Stimulated activated CD4-positive, alpha-beta T cell treated with anti-CD3 and anti-CD28 coated beads, Interleukin-1b, Interleukin-23, amount 100 ng/mL, for 48 hours (primary cell): Measurements from ENCODE around the gene AQP7.
"Not testable (repeated sequence)": the region's sequence is repeated elsewhere in the genome, so short reads cannot be mapped to it uniquely, and the experiment has no call there.

Experiments used
- DNase-seq: peaks from one replicate; pipeline ENCODE4 v3.0.0-alpha.2; 2020

AQP7 gene

GRCh38 chr9:33366979-33367480 is 35.3 kb downstream of the AQP7 start:
- no peak for DNase-seq

- not testable (repeated sequence) for DNase-seq
Measured at GRCh38 chr9:33364814-33365213, 37.6 kb downstream of the AQP7 start.

DNA sequence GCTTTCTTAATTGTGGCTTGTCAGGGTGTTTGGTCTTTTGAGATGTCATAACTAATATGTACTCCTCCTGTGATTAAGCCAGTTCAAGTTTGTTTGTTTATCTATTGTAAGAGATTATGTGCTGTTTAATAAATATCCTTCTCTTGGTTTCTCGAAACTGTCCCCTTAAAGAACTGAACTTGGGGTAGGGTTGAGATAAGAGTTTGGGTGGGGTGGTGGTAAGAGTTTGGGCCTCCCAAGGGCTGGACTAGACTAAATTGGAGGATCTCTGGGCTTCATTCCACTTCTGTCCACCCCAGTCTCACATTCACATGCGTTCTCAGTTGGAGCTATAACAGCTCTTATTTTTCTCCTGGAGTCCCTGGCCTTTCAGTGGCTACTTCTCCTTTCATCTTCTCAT is 38.2 kb downstream of the AQP7 start:
- no peak for DNase-seq

- DNase-seq: not testable (repeated sequence)
Measured at GRCh38 chr9:33358641-33359040, 43.7 kb downstream of the AQP7 start.

DNA sequence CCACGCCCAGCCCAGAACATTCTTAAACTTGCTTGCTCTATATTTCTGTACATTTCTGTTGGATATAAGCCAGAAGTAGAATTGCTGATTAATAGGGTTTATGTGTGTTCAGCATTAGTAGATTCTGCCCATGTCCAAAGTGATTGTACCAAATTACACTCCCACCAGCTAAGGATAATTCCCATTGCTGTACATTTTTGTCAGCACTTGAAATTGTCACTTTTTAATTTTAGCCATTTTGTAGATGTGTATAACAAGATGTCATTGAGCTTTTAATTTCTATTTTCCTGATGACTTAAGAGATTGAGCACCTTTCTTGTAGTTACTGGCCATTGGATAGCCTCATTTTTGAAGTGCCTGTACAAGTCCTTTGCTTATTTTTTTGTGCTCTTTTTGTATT is 46.4 kb downstream of the AQP7 start:
- DNase-seq: no peak

DNA sequence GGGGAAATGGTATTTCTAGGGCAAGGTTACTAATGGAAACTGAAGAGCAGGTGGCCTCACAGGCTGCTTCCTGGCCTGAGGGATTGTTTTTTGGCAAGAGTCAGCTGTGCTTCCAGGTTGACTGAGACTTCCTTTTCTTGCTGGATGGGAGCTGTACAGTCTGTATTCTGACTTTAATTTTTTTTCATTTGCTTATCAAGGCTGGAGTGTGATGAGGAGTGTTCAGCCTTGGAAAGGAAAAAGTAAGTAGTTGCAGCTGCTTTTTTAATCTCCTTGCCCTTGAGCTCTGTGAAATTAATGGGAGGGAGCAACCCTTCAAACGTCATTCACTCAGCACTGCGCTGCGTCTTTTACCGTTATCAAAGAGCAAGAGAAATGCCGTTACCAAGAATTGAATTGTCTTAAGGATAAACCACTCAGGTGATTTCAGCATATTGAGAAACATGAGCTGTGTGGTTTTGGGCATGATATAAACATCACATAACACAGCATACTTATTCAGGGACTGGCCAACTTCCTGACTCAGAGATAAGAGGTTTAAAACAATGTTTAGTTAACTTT is 47.6 kb downstream of the AQP7 start:
- DNase-seq: no peak

DNA sequence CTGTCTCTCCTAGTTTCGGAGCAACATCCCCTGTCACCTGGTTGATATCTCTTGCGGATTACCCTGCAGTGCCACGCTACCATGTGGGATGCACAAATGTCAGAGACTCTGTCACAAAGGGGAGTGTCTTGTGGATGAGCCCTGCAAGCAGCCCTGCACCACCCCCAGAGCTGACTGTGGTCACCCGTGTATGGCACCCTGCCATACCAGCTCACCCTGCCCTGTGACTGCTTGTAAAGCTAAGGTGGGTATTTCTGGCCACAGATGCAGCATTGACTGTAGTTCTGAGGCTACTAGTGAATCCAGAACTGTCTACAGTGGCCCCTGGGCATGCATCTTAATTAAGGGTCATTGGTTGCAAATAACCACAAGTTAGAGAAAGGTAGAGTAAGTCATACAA is 50.8 kb downstream of the AQP7 start:
- no peak for DNase-seq

- DNase-seq: no peak
Measured at GRCh38 chr9:33350310-33350709, 52.1 kb downstream of the AQP7 start.

GRCh38 chr9:33349743-33350142 is 52.6 kb downstream of the AQP7 start:
- no peak for DNase-seq

- no peak for DNase-seq
Measured at GRCh38 chr9:33348998-33349397, 53.4 kb downstream of the AQP7 start.

DNA sequence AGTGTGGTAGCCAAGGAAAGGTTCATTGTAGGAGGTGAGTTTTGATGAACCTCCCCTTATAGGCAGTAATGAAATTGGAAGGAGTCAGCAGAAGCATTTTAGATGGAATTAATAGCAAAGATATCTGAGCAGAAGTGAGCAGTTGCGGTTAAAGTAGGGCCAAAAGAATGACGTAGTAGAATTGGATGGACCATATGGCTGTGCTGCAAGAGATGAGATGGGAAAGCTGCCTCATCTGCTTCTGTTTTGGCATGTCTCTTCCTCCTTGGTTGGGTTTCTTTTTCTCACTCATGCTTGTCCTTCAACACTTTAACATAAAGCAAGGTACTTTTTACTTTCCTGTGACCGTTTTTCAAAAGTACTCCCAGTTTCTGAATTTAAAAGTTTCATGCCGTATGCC is 55.8 kb downstream of the AQP7 start:
- DNase-seq: no peak

GRCh38 chr9:33344145-33344544 is 58.2 kb downstream of the AQP7 start:
- DNase-seq: no peak

- DNase-seq: no peak
Measured at GRCh38 chr9:33341182-33341581, 61.2 kb downstream of the AQP7 start.

DNA sequence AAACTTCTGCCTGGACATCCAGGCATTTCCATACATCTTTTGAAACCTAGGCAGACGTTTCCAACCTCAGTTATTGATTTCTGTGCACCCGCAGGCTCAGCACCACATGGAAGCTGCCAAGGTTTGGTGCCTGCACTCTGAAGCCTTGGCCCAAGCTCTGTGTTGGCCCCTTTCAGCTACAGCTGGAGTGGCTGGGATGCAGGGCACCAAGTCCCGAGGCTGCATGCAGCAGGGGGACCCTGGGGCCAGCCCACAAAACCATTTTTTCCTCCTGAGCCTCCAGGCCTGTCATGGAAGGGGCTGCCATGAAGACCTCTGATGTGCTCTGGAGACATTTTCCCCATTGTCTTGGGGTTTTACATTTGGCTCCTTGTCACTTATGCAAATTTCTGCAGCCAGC is 62.2 kb downstream of the AQP7 start:
- no peak for DNase-seq
